Endothelial cell of umbilical vein (primary cell): ENCODE measurements around the gene ZFYVE28. TPM values are rescaled to one million over a fixed set of nuclear protein-coding genes. Genes with fewer than 3 reads are reported as not detected.

Experiments
- BruUV-seq: library from RNA; stranded (reverse); fragments of 400-500 nt; replicated peaks from 2 replicates; lab custom pipeline; 2021; lab: Mats Ljungman, UMichigan
- CTCF ChIA-PET: fragments of 300-600, 350-600 bp; sonication (Branson Sonifier 250); formaldehyde crosslinking; loops from one replicate; lab custom pipeline; 2021; ENCODE audit warnings: antibody characterized with exemption, inconsistent platforms; lab: Charles Lee
- POLR2A ChIA-PET: fragments of 300-600, 350-600 bp; sonication (Branson Sonifier 250); formaldehyde crosslinking; loops from one replicate; lab custom pipeline; 2021; ENCODE audit warnings: antibody characterized with exemption, inconsistent platforms; lab: Charles Lee
- DNase-seq: peaks from one replicate; pipeline ENCODE4 v3.0.0-alpha.2; 2011; ENCODE audit warnings: low read depth, low spot score
- FAIRE-seq: peaks from 2 replicates; lab custom pipeline; 2011; peaks lifted over from hg19 to GRCh38; lab: Jason Lieb, UNC
- H2AFZ ChIP-seq: 2 replicates; pipeline ENCODE4 v1.6.0; 2012; ENCODE audit warnings: low read depth, low read length, control low read depth, inconsistent platforms
- H3K27ac ChIP-seq: 2 replicates; pipeline ENCODE4 v1.5.1; 2011; ENCODE audit warnings: low read depth, mild to moderate bottlenecking, control low read depth, low read length, moderate library complexity; ENCODE audit not compliant: insufficient read depth
- H3K27me3 ChIP-seq, 2 experiments: 2 replicates each; pipeline versions ENCODE4 v1.6.0 to v1.6.1; 2011; ENCODE audit warnings: low read length in 2 of 2, mixed read lengths in 1 of 2; ENCODE audit not compliant: control insufficient read depth in 2 of 2, insufficient read depth in 2 of 2
- H3K36me3 ChIP-seq, 2 experiments: 2 replicates in 1 of 2; 3 replicates in 1 of 2; pipeline ENCODE4 v1.5.1; 2011; ENCODE audit warnings: low read length in 2 of 2, mild to moderate bottlenecking in 1 of 2, moderate library complexity in 1 of 2; ENCODE audit not compliant: control insufficient read depth in 2 of 2, insufficient read depth in 2 of 2; ENCODE audit errors: extremely low read depth in 1 of 2
- H3K4me1 ChIP-seq: 3 replicates; pipeline ENCODE4 v1.5.1; 2011; ENCODE audit warnings: mild to moderate bottlenecking, low read length; ENCODE audit not compliant: control insufficient read depth, insufficient read depth; ENCODE audit errors: extremely low read depth
- H3K4me2 ChIP-seq: 2 replicates; pipeline ENCODE4 v1.6.1; 2011; ENCODE audit warnings: low read length, control low read depth, mixed read lengths; ENCODE audit not compliant: insufficient read depth
- H3K4me3 ChIP-seq, 3 experiments: fragments of 200-600 bp in 1 of 3; sonication (generic), shearing (Covaris generic) in 1 of 3; replicated peaks in 1 of 3; 2 replicates each; pipeline ENCODE4 v1.5.1; 2011 to 2016; ENCODE audit warnings: control low read depth in 3 of 3, low read length in 3 of 3, mild to moderate bottlenecking in 2 of 3, inconsistent platforms in 1 of 3, low read depth in 1 of 3, moderate library complexity in 1 of 3; ENCODE audit not compliant: insufficient read depth in 1 of 3
- H3K79me2 ChIP-seq: 2 replicates; pipeline ENCODE4 v1.6.0; 2012; ENCODE audit warnings: low read length, inconsistent platforms; ENCODE audit not compliant: control insufficient read depth, insufficient read depth
- H3K9ac ChIP-seq: replicated peaks from 2 replicates; pipeline ENCODE3; 2011; ENCODE audit warnings: low read length, control low read depth; ENCODE audit not compliant: insufficient read depth; ENCODE audit errors: extremely low read depth
- H3K9me1 ChIP-seq: replicated peaks from 3 replicates; pipeline ENCODE4 v1.6.0; 2011; ENCODE audit warnings: mild to moderate bottlenecking, low read length; ENCODE audit not compliant: control insufficient read depth, insufficient read depth; ENCODE audit errors: extremely low read depth
- H3K9me3 ChIP-seq: replicated peaks from 2 replicates; pipeline ENCODE4 v1.5.1; 2012; ENCODE audit warnings: low read length, inconsistent platforms; ENCODE audit not compliant: control insufficient read depth, insufficient read depth
- H4K20me1 ChIP-seq: replicated peaks from 2 replicates; pipeline ENCODE3; 2011; ENCODE audit warnings: mild to moderate bottlenecking, low read length; ENCODE audit not compliant: control insufficient read depth, insufficient read depth; ENCODE audit errors: extremely low read depth
- EZH2 ChIP-seq: IDR thresholded peaks from 2 replicates; pipeline ENCODE4 v1.6.1; 2012; ENCODE audit warnings: borderline replicate concordance, low read depth, mild to moderate bottlenecking, moderate library complexity, low read length, inconsistent platforms; ENCODE audit not compliant: severe bottlenecking
- FOS ChIP-seq: IDR thresholded peaks from 2 replicates; pipeline ENCODE4 v1.6.1; 2011; ENCODE audit warnings: mild to moderate bottlenecking, low read length, moderate library complexity, borderline replicate concordance; ENCODE audit not compliant: insufficient read depth
- JUN ChIP-seq: IDR thresholded peaks from 2 replicates; pipeline ENCODE4 v1.6.1; 2011; ENCODE audit warnings: borderline replicate concordance, low read depth; ENCODE audit not compliant: insufficient read length, insufficient read depth
- MYC ChIP-seq: IDR thresholded peaks from one replicate; pipeline ENCODE4 v1.6.1; 2011; ENCODE audit warnings: mild to moderate bottlenecking, low read depth, low read length
- POLR2A ChIP-seq: IDR thresholded peaks from 2 replicates; pipeline ENCODE4 v1.6.1; 2012; ENCODE audit warnings: low read depth, mild to moderate bottlenecking, control low read depth, low read length
- dilution Hi-C: fragments of 300-500 bp; cut with MboI; formaldehyde crosslinking; loops from one replicate; pipeline ENCODE4 v1.15.0; 2019; ENCODE audit warnings: low sequenced_read_pairs; ENCODE audit not compliant: extremely low pct_ligation_motif_present
- intact Hi-C: fragments of 100-400 bp; cut with micrococcal nuclease; formaldehyde crosslinking; loops from one replicate; pipeline ENCODE4 v1.10.0; 2022
- polyA plus RNA-seq, 4 experiments: library from polyadenylated mRNA; depleted of rRNA in 3 of 4; stranded (reverse) in 3 of 4; unstranded in 1 of 4; fragments of >200 nt; gene quantifications; 2 replicates each; pipeline versions ENCODE4 v1.2.1 to v1.2.3, GENCODE V29; 2011 to 2012; ENCODE audit warnings: missing spikeins in 1 of 4
- total RNA-seq: library from RNA; stranded (reverse); gene quantifications from 2 replicates; pipeline ENCODE4 v1.2.3, GENCODE V29; 2021
- TF ChIP-seq, protein P1 (sequence below), 2 donors: IDR thresholded peaks; 1 replicate in 1 of 2; 2 replicates in 1 of 2; pipeline ENCODE4 v1.5.1; 2011; ENCODE audit warnings: low read length in 2 of 2, mild to moderate bottlenecking in 2 of 2, moderate library complexity in 2 of 2, control low read depth in 1 of 2, inconsistent platforms in 1 of 2, low read depth in 1 of 2; ENCODE audit not compliant: insufficient read depth in 1 of 2; ENCODE audit errors: extremely low read depth in 1 of 2

ZFYVE28 gene
- total and polyA plus RNA-seq, 2 donors (not counting 3 experiments of a cell fraction or from before 2014, with no cell fraction given) = 5.8 to 7.1 TPM

GRCh38 chr4:2263926-2264321, 154.5 kb downstream of the ZFYVE28 start:
- Histone ChIP-seq H3K9ac (no peak overlapping the region), H4K20me1 (no peaks in the 10 kb centered on the region), H3K9me3 (no peaks in the 10 kb centered on the region), H3K4me1 (peaks cover 12% of the 10 kb centered on the region), H3K4me3 (no peak overlapping the region), H3K27ac (no peak overlapping the region), H3K36me3 (peaks cover 0 to 2% of the 10 kb centered on the region in 2 experiments), H3K4me2 (no peak overlapping the region), H3K9me1 (no peaks in the 10 kb centered on the region), H3K79me2 (peaks cover 15% of the 10 kb centered on the region), H2AFZ (no peak overlapping the region), H3K27me3 (no peaks in the 10 kb centered on the region)
- POLR2A ChIA-PET = no interaction called here
- FAIRE-seq (no peak), DNase-seq (no peak)
- CTCF ChIA-PET = no interaction called here
- no TSS peak for BruUV-seq
- intact Hi-C loops (loop anchor here (2.0 kb wide), 1 partner anchor 199 kb away; no protein-coding TSS in a partner anchor), dilution Hi-C loops (no loop called here)
- TF ChIP-seq POLR2A (no peak), EZH2 (no peak), MYC (no peak), JUN (no peak), FOS (no peak)
- TF ChIP-seq, protein P1, sequence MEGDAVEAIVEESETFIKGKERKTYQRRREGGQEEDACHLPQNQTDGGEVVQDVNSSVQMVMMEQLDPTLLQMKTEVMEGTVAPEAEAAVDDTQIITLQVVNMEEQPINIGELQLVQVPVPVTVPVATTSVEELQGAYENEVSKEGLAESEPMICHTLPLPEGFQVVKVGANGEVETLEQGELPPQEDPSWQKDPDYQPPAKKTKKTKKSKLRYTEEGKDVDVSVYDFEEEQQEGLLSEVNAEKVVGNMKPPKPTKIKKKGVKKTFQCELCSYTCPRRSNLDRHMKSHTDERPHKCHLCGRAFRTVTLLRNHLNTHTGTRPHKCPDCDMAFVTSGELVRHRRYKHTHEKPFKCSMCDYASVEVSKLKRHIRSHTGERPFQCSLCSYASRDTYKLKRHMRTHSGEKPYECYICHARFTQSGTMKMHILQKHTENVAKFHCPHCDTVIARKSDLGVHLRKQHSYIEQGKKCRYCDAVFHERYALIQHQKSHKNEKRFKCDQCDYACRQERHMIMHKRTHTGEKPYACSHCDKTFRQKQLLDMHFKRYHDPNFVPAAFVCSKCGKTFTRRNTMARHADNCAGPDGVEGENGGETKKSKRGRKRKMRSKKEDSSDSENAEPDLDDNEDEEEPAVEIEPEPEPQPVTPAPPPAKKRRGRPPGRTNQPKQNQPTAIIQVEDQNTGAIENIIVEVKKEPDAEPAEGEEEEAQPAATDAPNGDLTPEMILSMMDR (IDR thresholded peaks at IDR 0.05; ENCODE audit: extremely low read depth in 1 of 2, insufficient read depth in 1 of 2, low read depth in 1 of 2, low read length in 2 of 2) = no peak
